T-helper 2 cell treated with Interferon-gamma antibody and Interleukin-4, amounts not matched to agents 5 μg/mL and 100 μg/mL, for 36 hours (primary cell): ENCODE results near the gene SLC22A31.

Source experiments
- DNase-seq: peaks from one replicate; pipeline ENCODE4 v3.0.0; 2021; ENCODE audit warnings: low spot score
- H3K27ac Mint-ChIP-seq: one replicate; pipeline ENCODE4 v1.8.0; 2021; ENCODE audit warnings: mild to moderate bottlenecking, mixed read lengths
- H3K27me3 Mint-ChIP-seq: one replicate; pipeline ENCODE4 v1.8.0; 2021; ENCODE audit warnings: low read depth, mixed read lengths
- H3K36me3 Mint-ChIP-seq: one replicate; pipeline ENCODE4 v1.8.0; 2021; ENCODE audit warnings: low read depth, mixed read lengths
- H3K4me1 Mint-ChIP-seq: one replicate; pipeline ENCODE4 v1.8.0; 2021; ENCODE audit warnings: low read depth, mixed read lengths
- H3K4me3 Mint-ChIP-seq: one replicate; pipeline ENCODE4 v1.8.0; 2022; ENCODE audit warnings: mild to moderate bottlenecking, moderate library complexity, mixed read lengths
- H3K9me3 Mint-ChIP-seq: one replicate; pipeline ENCODE4 v1.8.0; 2021; ENCODE audit warnings: mixed read lengths

Gene SLC22A31

DNA sequence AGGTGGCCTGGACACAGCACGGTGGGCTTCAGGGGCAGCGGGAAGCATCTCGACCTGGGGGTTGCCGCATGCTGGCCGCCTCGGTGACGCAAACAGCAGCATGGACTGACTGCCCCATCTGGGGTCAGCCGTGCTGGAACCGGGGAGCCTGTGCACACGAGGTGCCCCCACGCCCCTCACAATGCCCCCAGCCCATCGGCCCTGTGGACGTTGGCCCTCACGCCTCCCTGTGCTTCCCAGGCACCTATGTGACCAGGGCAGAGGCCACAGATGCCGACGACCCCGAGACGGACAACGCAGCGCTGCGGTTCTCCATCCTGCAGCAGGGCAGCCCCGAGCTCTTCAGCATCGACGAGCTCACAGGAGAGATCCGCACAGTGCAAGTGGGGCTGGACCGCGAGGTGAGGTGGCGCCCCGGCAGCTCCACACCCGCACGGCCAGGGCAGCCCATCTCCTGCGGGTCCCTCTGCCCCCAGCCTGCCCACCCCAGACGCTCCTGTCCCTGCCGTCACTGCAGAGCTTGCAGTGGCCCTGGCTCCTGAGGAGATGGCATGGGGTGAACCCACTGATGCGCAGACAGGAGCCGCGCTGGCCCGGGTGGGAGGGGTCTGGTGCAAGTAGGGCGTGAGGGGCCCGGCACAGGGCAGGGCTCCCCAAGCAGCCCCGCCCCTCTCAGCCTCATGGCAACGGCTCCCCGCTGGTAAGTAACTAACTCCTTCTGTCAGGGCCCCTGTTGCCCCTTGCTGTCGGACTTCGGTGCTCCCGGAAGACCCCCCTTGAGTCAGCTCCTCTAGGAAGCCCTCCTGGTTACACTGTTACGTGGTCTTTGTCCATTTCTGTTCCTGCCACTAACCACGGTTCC, 15.2 kb downstream of the SLC22A31 start:
- no peaks in the 10 kb centered on the region for H3K4me1 Mint-ChIP-seq
- H3K36me3 Mint-ChIP-seq, result no peaks in the 10 kb centered on the region
- no peak for DNase-seq
- H3K4me3 Mint-ChIP-seq, result no peak overlapping the region
- H3K27me3 Mint-ChIP-seq, result no peaks in the 10 kb centered on the region
- H3K27ac Mint-ChIP-seq, result no peak overlapping the region
- no peaks in the 10 kb centered on the region for H3K9me3 Mint-ChIP-seq

DNA sequence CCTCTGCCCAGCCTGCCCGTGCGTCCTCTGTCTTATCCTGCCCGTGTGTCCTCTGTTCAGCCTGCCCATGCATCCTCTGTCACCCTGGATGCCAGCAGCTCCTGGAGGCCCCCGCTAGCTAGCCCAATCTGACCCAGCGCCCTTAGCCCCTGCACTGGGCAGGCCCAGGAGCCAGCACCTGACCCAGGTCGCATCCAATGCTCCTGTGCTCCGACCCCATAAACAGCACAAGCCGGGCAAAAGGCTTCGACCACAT, 15.7 kb downstream of the SLC22A31 start:
- H3K36me3 Mint-ChIP-seq, result no peaks in the 10 kb centered on the region
- no peak overlapping the region for H3K27ac Mint-ChIP-seq
- no peaks in the 10 kb centered on the region for H3K4me1 Mint-ChIP-seq
- no peaks in the 10 kb centered on the region for H3K27me3 Mint-ChIP-seq
- H3K4me3 Mint-ChIP-seq, result no peak overlapping the region
- DNase-seq, result no peak
- no peaks in the 10 kb centered on the region for H3K9me3 Mint-ChIP-seq

GRCh38 chr16:89183975-89184676, 16.2 kb downstream of the SLC22A31 start:
- no peak overlapping the region for H3K27ac Mint-ChIP-seq
- no peak overlapping the region for H3K4me3 Mint-ChIP-seq
- no peaks in the 10 kb centered on the region for H3K36me3 Mint-ChIP-seq
- DNase-seq, result no peak
- no peaks in the 10 kb centered on the region for H3K9me3 Mint-ChIP-seq
- H3K4me1 Mint-ChIP-seq, result no peaks in the 10 kb centered on the region
- H3K27me3 Mint-ChIP-seq, result no peaks in the 10 kb centered on the region

DNA sequence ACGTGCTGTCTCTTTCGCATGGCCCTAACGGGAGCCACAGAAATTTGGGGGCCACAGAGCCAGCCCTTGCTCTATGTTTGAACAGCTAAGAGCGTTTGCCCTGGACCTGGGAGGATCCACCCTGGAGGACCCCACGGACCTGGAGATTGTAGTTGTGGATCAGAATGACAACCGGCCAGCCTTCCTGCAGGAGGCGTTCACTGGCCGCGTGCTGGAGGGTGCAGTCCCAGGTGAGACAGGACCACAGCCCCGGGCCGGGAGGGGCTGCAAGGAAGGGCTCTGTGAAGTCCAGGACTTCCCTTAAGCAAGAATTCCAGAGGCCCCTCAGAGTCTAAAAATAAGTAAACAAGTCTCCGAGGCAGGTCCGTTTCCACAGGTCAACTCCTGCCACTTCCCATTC, 16.9 kb downstream of the SLC22A31 start:
- Mint-ChIP-seq H3K9me3 (no peaks in the 10 kb centered on the region), H3K4me1 (no peaks in the 10 kb centered on the region), H3K27ac (no peak overlapping the region), H3K4me3 (no peak overlapping the region), H3K27me3 (no peaks in the 10 kb centered on the region), H3K36me3 (no peaks in the 10 kb centered on the region)
- no peak for DNase-seq

- H3K27ac Mint-ChIP-seq, result no peak overlapping the region
- H3K9me3 Mint-ChIP-seq, result no peaks in the 10 kb centered on the region
Measured at GRCh38 chr16:89179656-89180315, 20.6 kb downstream of the SLC22A31 start.

DNA sequence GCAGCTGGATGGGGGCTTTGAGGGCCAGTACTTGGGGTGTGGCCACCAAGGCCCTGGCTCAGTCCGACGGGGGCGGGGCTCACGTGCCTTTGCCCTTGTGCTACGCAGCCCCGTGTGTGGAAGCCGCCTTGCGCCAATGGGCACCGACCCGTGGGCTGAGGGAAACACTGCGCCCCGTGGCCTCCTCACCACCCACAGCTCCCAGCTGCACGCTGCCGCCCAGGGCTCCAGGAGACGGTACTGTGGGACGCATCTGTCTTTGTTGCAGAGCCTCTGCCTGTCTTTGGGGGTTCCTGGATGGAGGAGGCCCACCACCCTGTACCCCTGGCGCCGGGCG, 21.2 kb downstream of the SLC22A31 start:
- Mint-ChIP-seq H3K36me3 (no peaks in the 10 kb centered on the region), H3K9me3 (no peaks in the 10 kb centered on the region), H3K4me3 (no peak overlapping the region), H3K4me1 (no peaks in the 10 kb centered on the region), H3K27ac (no peak overlapping the region), H3K27me3 (no peaks in the 10 kb centered on the region)
- DNase-seq, result no peak

More at GRCh38 chr16:89179656-89180315, 20.6 kb downstream of the SLC22A31 start:
- Mint-ChIP-seq H3K36me3 (no peaks in the 10 kb centered on the region), H3K4me3 (no peak overlapping the region), H3K4me1 (no peaks in the 10 kb centered on the region), H3K27me3 (no peaks in the 10 kb centered on the region)
- DNase-seq, result no peak

GRCh38 chr16:89178453-89179147, 21.7 kb downstream of the SLC22A31 start:
- Mint-ChIP-seq H3K4me1 (no peaks in the 10 kb centered on the region), H3K4me3 (no peak overlapping the region), H3K36me3 (no peaks in the 10 kb centered on the region), H3K27me3 (no peaks in the 10 kb centered on the region), H3K9me3 (no peaks in the 10 kb centered on the region), H3K27ac (no peak overlapping the region)
- no peak for DNase-seq

GRCh38 chr16:89177501-89177900, 22.8 kb downstream of the SLC22A31 start:
- DNase-seq, result no peak
- no peaks in the 10 kb centered on the region for H3K36me3 Mint-ChIP-seq
- no peaks in the 10 kb centered on the region for H3K9me3 Mint-ChIP-seq
- H3K27me3 Mint-ChIP-seq, result no peaks in the 10 kb centered on the region
- H3K4me1 Mint-ChIP-seq, result no peaks in the 10 kb centered on the region
- H3K27ac Mint-ChIP-seq, result no peak overlapping the region
- no peak overlapping the region for H3K4me3 Mint-ChIP-seq

- no peak overlapping the region for H3K4me3 Mint-ChIP-seq
- no peak overlapping the region for H3K27ac Mint-ChIP-seq
- no peaks in the 10 kb centered on the region for H3K4me1 Mint-ChIP-seq
- no peaks in the 10 kb centered on the region for H3K27me3 Mint-ChIP-seq
- H3K9me3 Mint-ChIP-seq, result no peaks in the 10 kb centered on the region
- DNase-seq, result no peak
- H3K36me3 Mint-ChIP-seq, result no peaks in the 10 kb centered on the region
Measured at GRCh38 chr16:89176717-89177116, 23.6 kb downstream of the SLC22A31 start.

DNA sequence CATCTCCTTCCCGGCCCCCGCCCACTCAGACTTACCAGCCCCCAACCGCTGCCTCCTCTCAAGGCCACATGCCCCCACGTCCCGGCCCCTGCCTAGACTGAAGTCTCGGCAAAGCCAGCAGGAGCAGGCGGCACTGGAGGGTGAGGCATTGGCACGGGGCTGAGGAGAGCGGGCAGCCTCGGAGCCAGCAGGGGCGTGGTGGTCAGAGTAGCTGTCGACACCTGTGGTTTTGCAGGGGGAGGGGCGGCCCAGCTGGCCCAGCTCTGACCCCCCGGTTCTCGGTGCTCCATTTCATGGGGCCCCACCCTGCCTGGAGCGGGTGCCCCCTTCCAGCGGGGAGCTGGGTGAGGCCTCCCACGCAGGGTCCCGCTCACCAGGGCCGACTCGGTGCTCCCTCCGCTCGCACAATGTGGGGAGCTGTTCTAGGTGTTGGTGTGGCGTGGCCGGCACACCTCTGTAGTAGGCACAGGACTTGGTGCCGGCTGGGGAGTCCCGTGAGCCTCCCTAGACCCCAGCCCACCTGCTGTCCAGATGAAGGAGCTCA, 24.1 kb downstream of the SLC22A31 start:
- Mint-ChIP-seq H3K27ac (no peak overlapping the region), H3K4me3 (no peak overlapping the region), H3K36me3 (no peaks in the 10 kb centered on the region), H3K27me3 (no peaks in the 10 kb centered on the region), H3K4me1 (no peaks in the 10 kb centered on the region), H3K9me3 (no peaks in the 10 kb centered on the region)
- DNase-seq, result no peak

- no peaks in the 10 kb centered on the region for H3K27me3 Mint-ChIP-seq
- no peaks in the 10 kb centered on the region for H3K9me3 Mint-ChIP-seq
- no peak for DNase-seq
- peaks cover 5% of the 10 kb centered on the region for H3K4me1 Mint-ChIP-seq
- H3K36me3 Mint-ChIP-seq, result no peaks in the 10 kb centered on the region
- H3K27ac Mint-ChIP-seq, result no peak overlapping the region
- H3K4me3 Mint-ChIP-seq, result no peak overlapping the region
Measured at GRCh38 chr16:89175280-89176146, 24.8 kb downstream of the SLC22A31 start.

- H3K27ac Mint-ChIP-seq, result no peak overlapping the region
- no peaks in the 10 kb centered on the region for H3K9me3 Mint-ChIP-seq
- no peak overlapping the region for H3K4me3 Mint-ChIP-seq
- no peaks in the 10 kb centered on the region for H3K27me3 Mint-ChIP-seq
- DNase-seq, result no peak
- H3K36me3 Mint-ChIP-seq, result no peaks in the 10 kb centered on the region
- peaks cover 5% of the 10 kb centered on the region for H3K4me1 Mint-ChIP-seq
Measured at GRCh38 chr16:89174877-89175276, 25.5 kb downstream of the SLC22A31 start.
